HG03025 (cell line): Measurements from ENCODE around the gene ZMYM2.

Experiments used
- ATAC-seq: cut with Tn5 transposase; IDR thresholded peaks from one replicate; pipeline ENCODE4 v1.9.1; 2021; ENCODE audit warnings: mild to moderate bottlenecking, moderate library complexity; ENCODE audit not compliant: unreplicated experiment, low FRiP score

The ZMYM2 gene

GRCh38 chr13:20130012-20130411 is 171.5 kb downstream of the ZMYM2 start:
- ATAC-seq, result no peak

GRCh38 chr13:20130652-20131051 is 172.1 kb downstream of the ZMYM2 start:
- ATAC-seq, result no peak

DNA sequence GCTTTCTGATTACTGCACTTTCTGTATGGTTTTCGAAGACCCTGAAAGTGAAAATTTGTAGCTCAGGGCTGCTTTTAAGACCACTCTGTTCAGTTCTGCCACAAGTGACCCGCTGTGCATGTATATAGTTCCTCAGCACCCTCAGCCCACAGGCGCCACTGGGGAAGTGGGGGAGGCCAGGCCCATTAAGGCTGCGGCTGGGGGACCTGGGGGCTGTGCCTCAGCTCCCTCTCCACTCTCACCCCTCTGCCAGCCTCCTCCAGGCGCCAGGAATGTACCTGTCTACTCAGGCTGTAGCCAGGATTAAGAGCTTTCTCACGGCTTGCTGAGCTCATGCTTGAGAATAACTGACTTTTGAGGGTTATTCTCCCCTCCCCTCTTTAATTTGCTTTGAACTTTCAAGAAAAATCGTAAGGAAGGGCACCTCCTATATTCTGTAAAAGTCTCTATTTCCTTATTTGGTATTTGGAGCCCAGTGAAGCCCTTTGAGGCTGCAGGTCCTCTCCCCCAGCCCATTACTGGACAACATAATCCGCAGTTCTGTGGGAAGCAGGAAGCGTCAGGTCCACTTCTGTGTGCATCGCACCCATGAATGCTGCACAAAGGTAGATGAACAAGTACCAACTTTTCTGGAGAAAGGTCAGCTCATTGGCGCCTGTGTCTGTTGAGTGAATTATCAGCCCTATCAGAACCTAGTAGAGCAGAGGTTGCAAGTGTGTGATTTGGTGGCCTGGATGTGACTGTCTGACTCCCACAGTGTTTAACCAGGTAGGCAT is 172.7 kb downstream of the ZMYM2 start:
- no peak for ATAC-seq

DNA sequence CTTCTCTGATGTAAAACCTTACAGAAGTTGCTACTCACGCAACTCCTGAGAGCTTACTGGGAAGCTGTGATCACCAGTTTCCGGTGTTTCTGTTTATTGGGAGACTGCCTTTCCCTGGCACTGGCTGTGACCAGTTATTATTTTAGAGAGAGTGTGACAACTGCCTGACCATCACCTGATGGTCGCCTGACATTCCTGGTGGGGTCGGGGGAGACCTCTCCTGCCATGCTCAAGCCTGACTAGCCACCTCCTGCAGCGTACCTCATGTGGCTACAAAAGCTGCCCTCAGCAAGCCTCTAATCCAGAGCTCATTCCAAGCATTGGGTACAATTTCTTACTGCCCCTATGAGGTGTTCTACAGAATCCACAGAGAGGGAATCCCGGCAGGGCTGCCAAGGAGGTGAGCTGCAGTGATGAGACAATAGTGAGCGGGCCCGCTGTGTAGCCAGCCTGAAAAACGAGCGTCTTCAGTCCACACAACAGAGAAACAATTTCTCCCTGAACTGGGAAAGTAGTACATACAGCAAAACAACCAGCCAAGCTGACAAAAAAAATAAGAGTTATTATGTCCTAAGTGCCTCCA is 173.6 kb downstream of the ZMYM2 start:
- no peak for ATAC-seq

GRCh38 chr13:20134732-20135131 is 176.2 kb downstream of the ZMYM2 start:
- ATAC-seq, result no peak

- no peak for ATAC-seq
These were observed 178.5 kb downstream of the ZMYM2 start for GRCh38 chr13:20136781-20137703.

DNA sequence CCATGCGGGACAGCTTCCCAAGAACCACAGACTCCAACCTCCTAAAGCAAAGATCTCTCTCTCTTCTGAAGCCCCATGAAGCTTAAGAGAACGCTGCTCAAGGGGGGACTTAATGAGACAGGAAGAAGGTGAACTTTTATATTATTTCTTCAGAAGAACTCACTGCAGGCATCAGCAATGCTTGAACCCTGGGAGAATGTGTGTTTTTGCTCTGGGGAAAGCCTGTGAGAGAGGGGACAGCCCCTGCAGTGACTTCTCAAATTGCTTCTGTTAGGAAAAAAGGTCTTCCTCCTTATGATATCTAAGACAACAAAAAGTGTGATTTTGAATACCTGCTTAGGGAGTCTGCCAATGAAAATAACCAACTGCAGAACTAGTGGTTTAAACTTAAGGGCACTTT is 179.3 kb downstream of the ZMYM2 start:
- no peak for ATAC-seq

DNA sequence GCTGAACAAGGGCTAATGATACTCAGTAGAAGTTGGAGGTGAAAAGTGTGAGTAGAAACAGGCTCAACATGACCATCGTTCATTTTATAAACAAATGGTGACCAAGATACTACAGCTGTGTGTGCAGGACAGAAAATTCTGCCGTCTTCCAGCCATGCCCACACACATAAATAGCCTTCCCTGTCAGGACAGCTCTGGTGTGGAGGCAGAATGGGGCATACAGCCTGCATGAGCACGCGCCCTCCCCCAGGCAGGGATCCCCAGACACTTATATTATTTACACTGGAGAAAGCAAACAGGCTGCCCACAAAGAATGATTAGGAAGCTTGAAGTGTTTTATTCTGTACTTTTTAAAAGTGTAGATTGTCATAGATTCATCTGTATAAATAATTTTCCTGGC is 182.0 kb downstream of the ZMYM2 start:
- ATAC-seq, result no peak
